K562 (cell line): ENCODE data around the gene COX6A2. TPM values are rescaled to one million over a fixed set of nuclear protein-coding genes. Genes with fewer than 3 reads are reported as not detected.
A peak's percentile ranks its signal among the peaks of the same experiment; 100 is the strongest.

Experiments
- ATAC-seq: fragments of 200-7000 bp; cut with Tn5 transposase; 3 replicates; pipeline ENCODE4 v1.9.1; 2020; ENCODE audit warnings: moderate library complexity
- BruUV-seq: library from RNA; stranded (reverse); fragments of 400-500 nt; replicated peaks from 2 replicates; lab custom pipeline; 2021; lab: Mats Ljungman, UMichigan
- CTCF ChIA-PET: fragments of 300-600 bp; formaldehyde crosslinking; extraction: SDS; loops from one replicate; lab custom pipeline; 2021; ENCODE audit warnings: low intra/inter-chr PET ratio; lab: Yijun Ruan, JAX
- POLR2A ChIA-PET: fragments of 300-600, 350-650 bp; sonication (Branson Sonifier 250); formaldehyde crosslinking; extraction: SDS; loops from one replicate; lab custom pipeline; 2021; ENCODE audit warnings: antibody characterized with exemption, inconsistent platforms; lab: Yijun Ruan, JAX
- DNase-seq, 4 experiments: peaks; one replicate each; pipeline versions ENCODE4 v3.0.0 to v3.0.0-alpha.2; 2011 to 2018; ENCODE audit warnings: low spot score in 3 of 4, mixed read lengths in 3 of 4; ENCODE audit errors: extremely low read depth in 1 of 4
- FAIRE-seq: peaks from 2 replicates; lab custom pipeline; 2011; peaks lifted over from hg19 to GRCh38; lab: Jason Lieb, UNC
- H2AFZ ChIP-seq: 2 replicates; pipeline ENCODE4 v1.6.0; 2011; ENCODE audit warnings: low read depth, low read length, control low read depth, inconsistent platforms
- H3K27ac ChIP-seq: fragments of 200-600 bp; 3 replicates; pipeline ENCODE4 v1.8.0; 2011; ENCODE audit warnings: low read depth, mild to moderate bottlenecking, control low read depth, inconsistent platforms, low read length, moderate library complexity, mixed read lengths; ENCODE audit errors: extremely low read depth
- H3K27me3 ChIP-seq, 2 experiments: fragments of 300-600 bp in 1 of 2; 2 replicates in 1 of 2; 3 replicates in 1 of 2; pipeline versions ENCODE4 v1.6.0 to v1.8.0; 2011; ENCODE audit warnings: inconsistent platforms in 2 of 2, low read length in 2 of 2, mild to moderate bottlenecking in 1 of 2, mixed read lengths in 1 of 2, moderate library complexity in 1 of 2; ENCODE audit not compliant: control insufficient read depth in 2 of 2, insufficient read depth in 2 of 2
- H3K36me3 ChIP-seq: fragments of 300-600 bp; 3 replicates; pipeline ENCODE4 v1.8.0; 2011; ENCODE audit warnings: mild to moderate bottlenecking, low read length, inconsistent platforms; ENCODE audit not compliant: control insufficient read depth, insufficient read depth
- H3K4me1 ChIP-seq, 2 experiments: fragments of 200-600 bp in 1 of 2; replicated peaks in 1 of 2; 2 replicates in 1 of 2; 3 replicates in 1 of 2; pipeline versions ENCODE4 v1.5.1 to v1.8.0; 2011; ENCODE audit warnings: inconsistent platforms in 2 of 2, low read length in 2 of 2, mild to moderate bottlenecking in 1 of 2, mixed read lengths in 1 of 2, moderate library complexity in 1 of 2; ENCODE audit not compliant: control insufficient read depth in 2 of 2, insufficient read depth in 2 of 2
- H3K4me2 ChIP-seq: 2 replicates; pipeline ENCODE4 v1.6.1; 2011; ENCODE audit warnings: low read length, control low read depth, inconsistent platforms, mixed read lengths; ENCODE audit not compliant: insufficient read depth
- H3K4me3 ChIP-seq: fragments of 200-600 bp; sonication (generic), shearing (Covaris generic); 2 replicates; pipeline ENCODE4 v1.5.1; 2016; ENCODE audit warnings: control low read depth, inconsistent platforms
- H3K79me2 ChIP-seq: fragments of 200-600 bp; 3 replicates; pipeline ENCODE4 v1.8.0; 2011; ENCODE audit warnings: low read length, inconsistent platforms; ENCODE audit not compliant: control insufficient read depth, insufficient read depth
- H3K9ac ChIP-seq, 2 experiments: 2 replicates each; pipeline versions ENCODE4 v1.6.0 to v1.6.1; 2011; ENCODE audit warnings: low read depth in 2 of 2, low read length in 2 of 2, control low read depth in 1 of 2, inconsistent platforms in 1 of 2, mild to moderate bottlenecking in 1 of 2, mixed read lengths in 1 of 2; ENCODE audit not compliant: insufficient read depth in 1 of 2
- H3K9me1 ChIP-seq: one replicate; pipeline ENCODE4 v1.6.0; 2011; ENCODE audit warnings: inconsistent platforms, mild to moderate bottlenecking, low read length, moderate library complexity; ENCODE audit not compliant: control insufficient read depth, insufficient read depth
- H3K9me3 ChIP-seq: replicated peaks from 2 replicates; pipeline ENCODE4 v1.5.1; 2011; ENCODE audit warnings: low read depth, low read length, inconsistent platforms; ENCODE audit not compliant: control insufficient read depth, insufficient read depth
- H4K20me1 ChIP-seq: replicated peaks from 2 replicates; pipeline ENCODE4 v1.6.1; 2011; ENCODE audit warnings: low read length, inconsistent platforms, mixed read lengths; ENCODE audit not compliant: control insufficient read depth, insufficient read depth
- CTBP1 ChIP-seq: fragments of 450-650 bp; IDR thresholded peaks from 2 replicates; pipeline ENCODE4 v1.6.1; 2016; ENCODE audit warnings: borderline replicate concordance
- HMG20B ChIP-seq: fragments of 250-450 bp; sonication (Bioruptor Pico); IDR thresholded peaks from 2 replicates; pipeline ENCODE4 v1.5.0; 2021; ENCODE audit warnings: mild to moderate bottlenecking
- IRF2 ChIP-seq: sonication (generic); formaldehyde crosslinking; IDR thresholded peaks from 2 replicates; pipeline ENCODE4 v1.8.1; 2022; ENCODE audit warnings: mild to moderate bottlenecking, missing genetic modification reagents
- JUN ChIP-seq, 2 experiments: sonication (generic) in 1 of 2; formaldehyde crosslinking in 1 of 2; IDR thresholded peaks; 2 replicates each; pipeline versions ENCODE4 v1.6.1 to v1.8.0; 2012 to 2022; ENCODE audit warnings: borderline replicate concordance in 2 of 2, mild to moderate bottlenecking in 2 of 2, improper control_type of control experiment in 1 of 2, low read depth in 1 of 2, low read length in 1 of 2, missing genetic modification reagents in 1 of 2
- MYC ChIP-seq, 2 experiments: fragments of 250-450 bp in 1 of 2; sonication (Bioruptor Pico) in 1 of 2; IDR thresholded peaks; 2 replicates each; pipeline versions ENCODE4 v1.5.1 to v1.6.1; 2012 to 2021; ENCODE audit warnings: low read depth in 2 of 2, borderline replicate concordance in 1 of 2, improper control_type of control experiment in 1 of 2, low read length in 1 of 2, mild to moderate bottlenecking in 1 of 2, moderate library complexity in 1 of 2
- NRF1 ChIP-seq, 2 experiments: fragments of 450-650 bp; IDR thresholded peaks in 1 of 2; conservative IDR thresholded peaks in 1 of 2; 2 replicates each; pipeline ENCODE4 v1.6.1; 2014; ENCODE audit warnings: mild to moderate bottlenecking in 2 of 2
- RCOR1 ChIP-seq, 2 experiments: IDR thresholded peaks; 2 replicates each; pipeline ENCODE4 v1.6.1; 2012; ENCODE audit warnings: low read depth in 2 of 2, low read length in 2 of 2, borderline replicate concordance in 1 of 2, improper control_type of control experiment in 1 of 2
- ZBTB33 ChIP-seq: sonication (generic); formaldehyde crosslinking; IDR thresholded peaks from 2 replicates; pipeline ENCODE4 v1.8.1; 2023; ENCODE audit warnings: mild to moderate bottlenecking, missing genetic modification reagents
- ZBTB7A ChIP-seq: IDR thresholded peaks from 2 replicates; pipeline ENCODE4 v1.6.1; 2011; ENCODE audit warnings: low read depth, mild to moderate bottlenecking, low read length, moderate library complexity, borderline replicate concordance; ENCODE audit not compliant: control insufficient read depth
- ZNF280A ChIP-seq: fragments of 450-650 bp; IDR thresholded peaks from 2 replicates; pipeline ENCODE4 v1.6.1; 2018; ENCODE audit warnings: mild to moderate bottlenecking, low read depth; ENCODE audit not compliant: partially characterized antibody
- WGBS: fragments of 100-300 bp; shearing (Covaris generic); methylation state at CpG from one replicate; pipeline ENCODE4 v1.1.6; 2016; ENCODE audit warnings: low coverage, mixed read lengths; ENCODE audit not compliant: insufficient coverage; ENCODE audit errors: missing lambda C conversion rate; 5-methylcytosine and 5-hydroxymethylcytosine counted together
- in situ Hi-C: fragments of 300-500 bp; cut with MboI; formaldehyde crosslinking; loops from 4 replicates; pipeline ENCODE4 v1.15.0; 2018; ENCODE audit warnings: inconsistent platforms, mixed read lengths
- intact Hi-C: fragments of 100-400 bp; cut with micrococcal nuclease; formaldehyde crosslinking; loops from 2 replicates; pipeline ENCODE4 v1.14.2; 2022
- polyA plus RNA-seq, 8 experiments: library from polyadenylated mRNA; depleted of rRNA in 4 of 8; stranded (reverse) in 5 of 8; unstranded in 3 of 8; fragments of >200 nt; fragmentation: Nextera tagmentation in 2 of 8; fragmentation: Illumina TruSeq in 1 of 8; extraction: Ambion mirVana in 2 of 8; extraction: Trizol in 1 of 8; gene quantifications; 2 replicates each; pipeline versions ENCODE4 v1.2.1 to v1.2.3, GENCODE V29; 2011 to 2014; ENCODE audit warnings: inconsistent platforms in 1 of 8, missing spikeins in 1 of 8
- total RNA-seq, 7 experiments: library from RNA; depleted of rRNA in 6 of 7; stranded (reverse); fragments of >200 nt in 6 of 7; fragmentation: Illumina TruSeq in 2 of 7; extraction: Trizol in 2 of 7; gene quantifications; 2 replicates each; pipeline versions ENCODE4 v1.2.1 to v1.2.3, GENCODE V29; 2011 to 2021; ENCODE audit warnings: low replicate concordance in 1 of 7

The COX6A2 gene
- total and polyA plus RNA-seq, 9 of the 15 experiments (the other 6 are each of a cell fraction or from before 2014, with no cell fraction given): not detected

GRCh38 chr16:31403590-31404352 is 24.4 kb downstream of the COX6A2 start:
- TSS peak; percentile 92 for BruUV-seq
- peak overlapping the region; percentile 93 for H2AFZ ChIP-seq
- FAIRE-seq: peak; percentile 62

More at GRCh38 chr16:31403590-31404352, 24.4 kb downstream of the COX6A2 start:
- Histone ChIP-seq H3K9ac (peak overlapping the region; percentile 66 to 89; a peak in 3 of 4 replicates), H4K20me1 (no peaks in the 10 kb centered on the region), H3K4me2 (peak overlapping the region; percentile 89), H3K4me1 (peaks cover 3 to 10% of the 10 kb centered on the region in 2 experiments; a peak in 2 of 5 replicates), H3K79me2 (peaks cover 4% of the 10 kb centered on the region; the same call in 2 of the 3 replicates), H3K36me3 (no peaks in the 10 kb centered on the region), H3K27me3 (peaks cover 5 to 20% of the 10 kb centered on the region in 2 experiments; a peak in 4 of 5 replicates)
- DNase-seq (peak; percentile 27 to 39 (median 32)), ATAC-seq (peak; percentile 60)
- intact Hi-C loops: loop anchor here (5.0 kb wide), 1 partner anchor 49 kb away; no protein-coding TSS in a partner anchor
- in situ Hi-C loops: no loop called here
- 34% methylated on average over 21 of the region's 21 CpGs for WGBS
- TF ChIP-seq RCOR1 (IDR thresholded peaks at IDR 0.05; ENCODE audit: borderline replicate concordance in 1 of 2, low read depth in 2 of 2, low read length in 2 of 2) (peak in 1 of 2 experiments; percentile 37; a peak in 1 of 4 replicates), ZBTB7A (peak; percentile 23; the same call in 1 of the 2 replicates), ZNF280A (no peak), CTBP1 (0 out of 2 replicates have a peak, but pooled peaks have one; percentile 20), NRF1 (conservative IDR thresholded peaks at IDR 0.05 in 1 of 2, IDR thresholded peaks at IDR 0.05 in 1 of 2) (peak; percentile 41 to 48; a peak in 3 of 4 replicates), MYC (IDR thresholded peaks at IDR 0.05; ENCODE audit: low read depth, low read length) (no peak), MYC (CRISPR knock-in tag; IDR thresholded peaks at IDR 0.05; ENCODE audit: borderline replicate concordance, low read depth) (no peak), ZBTB33 (CRISPR knock-in tag) (no peak), IRF2 (CRISPR knock-in tag) (no peak), HMG20B (CRISPR knock-in tag) (no peak), JUN (IDR thresholded peaks at IDR 0.05; ENCODE audit: borderline replicate concordance, low read depth, low read length) (no peak), JUN (CRISPR knock-in tag; IDR thresholded peaks at IDR 0.05; ENCODE audit: borderline replicate concordance) (no peak)
- TF ChIP-seq, all 486 proteins: peak for 4
- Histone ChIP-seq H3K9me3 (no peaks in the 10 kb centered on the region), H3K9me1 (no peaks in the 10 kb centered on the region), H3K4me3 (peak overlapping the region; percentile 48), H3K27ac (peak overlapping the region; percentile 50; the same call in 2 of the 3 replicates)
- CTCF ChIA-PET: no interaction called here
- POLR2A ChIA-PET: interaction anchor here (0.7 to 0.8 kb wide), 3 partner anchors 10 to 445 kb away, joined by 3 read pairs; no protein-coding TSS in a partner anchor
